ENCODE results near the gene MRFAP1L1.
"Not testable (repeated sequence)": the region's sequence is repeated elsewhere in the genome, so short reads cannot be mapped to it uniquely, and the experiment has no call there.

Gene MRFAP1L1

DNA sequence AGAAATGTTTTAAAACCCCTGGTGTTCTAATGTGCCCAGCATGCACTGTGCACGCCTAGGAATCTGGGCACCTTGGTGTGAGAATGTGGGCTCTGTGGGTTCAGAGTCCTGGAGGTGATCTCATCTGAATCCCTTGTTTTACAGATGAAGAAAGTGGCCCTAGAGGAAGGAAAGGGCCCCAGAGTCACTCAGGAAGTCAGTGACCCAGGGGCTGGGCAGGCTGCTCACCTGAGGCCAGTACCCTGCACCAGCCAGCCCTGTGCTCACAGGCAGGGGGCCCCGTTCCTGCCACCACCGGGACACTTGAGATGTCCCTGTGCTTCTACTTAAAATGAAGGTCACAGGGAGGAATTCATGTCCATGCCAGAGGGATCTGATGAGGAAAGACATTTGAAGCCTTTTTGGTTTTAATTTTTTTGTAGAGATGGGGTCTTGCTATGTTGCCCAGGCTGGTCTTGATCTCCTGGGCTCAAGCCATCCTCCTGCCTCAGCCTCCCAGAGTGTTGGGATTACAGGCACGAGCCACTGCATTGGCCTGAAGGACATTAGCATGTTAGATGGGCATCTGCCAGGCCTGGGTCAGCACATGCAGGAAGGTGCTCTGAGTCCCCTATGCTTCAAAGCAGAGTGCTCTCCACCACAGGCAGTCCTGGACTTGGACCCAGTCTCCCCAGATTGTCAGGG, 23.4 kb downstream of the MRFAP1L1 start:
- no peak for DNase-seq

GRCh38 chr4:6684656-6685055, 25.0 kb downstream of the MRFAP1L1 start:
- DNase-seq = no peak

DNA sequence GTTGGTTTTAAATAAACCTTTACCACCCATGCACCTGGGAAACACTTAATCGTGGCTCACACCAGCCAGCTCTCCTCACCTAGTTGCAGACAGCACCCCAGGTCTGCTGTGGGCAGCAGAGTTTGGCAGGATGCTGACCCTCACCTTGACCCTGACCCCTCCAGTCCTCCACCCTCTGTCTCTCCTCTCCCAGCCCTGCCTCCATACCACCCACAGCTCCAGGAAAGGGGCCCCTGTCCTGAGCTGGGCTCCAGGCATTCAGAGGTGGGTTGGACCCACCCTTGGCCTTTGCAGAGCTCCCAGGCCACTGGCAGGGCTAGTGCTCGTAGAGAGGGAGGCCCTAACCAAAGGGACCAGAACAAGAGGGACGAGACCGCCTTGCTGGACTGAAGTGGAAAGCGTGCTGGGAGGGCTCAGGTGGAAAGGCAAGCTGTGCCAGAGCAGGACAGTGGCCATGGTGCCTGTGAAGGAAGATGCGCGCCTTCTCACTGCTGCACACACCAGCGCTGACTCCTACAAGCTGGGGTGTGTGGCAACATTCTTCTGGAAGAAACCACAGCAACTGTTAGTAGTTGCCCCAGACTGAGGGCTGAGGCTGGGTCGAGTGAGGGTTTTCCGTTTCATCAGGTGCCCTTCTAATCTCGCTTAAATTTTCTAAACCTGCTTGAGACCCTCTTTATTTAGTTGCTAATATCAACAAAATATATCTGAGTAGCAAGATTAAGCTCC, 26.6 kb downstream of the MRFAP1L1 start:
- peak in 1 of 2 donors; percentile 29 for DNase-seq

GRCh38 chr4:6681191-6681590, 28.5 kb downstream of the MRFAP1L1 start:
- DNase-seq = no peak

DNA sequence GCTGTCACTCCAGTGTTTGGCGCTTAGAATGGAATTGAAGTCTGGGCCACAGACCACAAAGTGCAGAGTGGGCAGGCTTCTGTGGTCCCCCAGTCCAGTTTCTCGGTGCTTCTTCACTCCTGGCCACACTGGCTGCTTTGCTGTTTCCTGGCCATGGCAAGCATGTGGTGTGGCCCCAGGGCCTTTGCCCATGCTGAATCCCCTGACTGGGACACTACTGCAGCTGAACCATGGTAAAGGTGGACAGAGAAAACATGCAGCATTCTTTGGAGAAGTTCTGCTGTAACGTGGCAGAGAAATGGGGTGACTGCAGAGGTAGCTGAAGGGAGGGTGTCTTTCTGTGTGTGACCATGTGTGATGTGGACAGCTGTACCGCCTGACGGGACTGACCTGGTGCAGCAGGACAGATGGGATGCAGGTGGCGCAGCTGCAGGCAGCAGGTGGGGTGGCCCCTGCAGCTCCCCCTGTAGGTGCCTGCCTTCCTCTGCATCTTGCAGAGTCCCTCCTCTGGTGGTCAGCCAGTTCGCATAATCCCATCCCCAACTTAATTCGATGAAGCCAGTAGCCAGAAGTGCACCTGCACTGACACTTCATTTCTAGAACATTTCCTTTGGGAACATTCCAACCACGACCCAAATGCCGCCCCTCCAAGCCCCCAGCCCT, 29.2 kb downstream of the MRFAP1L1 start:
- DNase-seq = no peak

DNA sequence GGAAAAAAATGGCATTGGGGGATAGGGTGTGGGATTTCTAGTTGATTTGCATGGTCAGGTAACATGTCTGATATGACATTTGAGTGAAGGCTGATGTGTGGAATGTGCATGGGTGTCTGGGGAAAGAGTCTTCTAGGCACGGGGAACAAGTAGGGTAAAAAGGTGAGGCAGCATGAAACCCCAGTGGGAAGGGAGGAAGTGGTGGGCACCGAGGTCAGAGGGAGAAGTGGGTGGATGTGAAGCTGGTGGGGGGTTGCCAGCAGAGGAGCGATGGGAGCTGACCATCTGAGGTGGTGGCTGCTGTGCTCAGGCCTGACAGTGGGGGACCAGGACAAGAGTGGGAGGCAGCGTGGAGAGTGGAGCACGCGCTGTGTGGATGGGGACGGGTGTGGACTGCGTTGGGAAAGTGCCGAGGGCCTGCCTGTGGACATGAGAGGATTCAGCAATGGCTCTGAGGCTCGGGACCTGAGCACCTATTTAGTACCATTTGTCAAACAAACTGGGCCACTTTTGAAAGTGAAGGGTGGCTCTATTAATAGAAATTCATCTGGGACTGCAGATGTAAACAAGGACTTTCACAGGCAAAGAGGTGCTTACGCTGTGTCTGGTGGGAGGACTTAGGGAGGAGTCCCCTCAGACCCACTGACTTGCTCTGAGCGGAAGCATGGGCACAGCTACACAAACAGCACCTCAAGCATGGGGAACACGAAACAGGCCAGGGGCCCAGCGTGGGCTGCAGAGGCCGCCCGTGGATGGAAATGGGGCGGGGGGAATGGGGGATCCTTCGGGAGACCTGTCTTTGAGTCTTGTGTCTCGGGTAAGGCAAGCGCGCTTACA, 32.7 kb downstream of the MRFAP1L1 start:
- no peak for DNase-seq

DNA sequence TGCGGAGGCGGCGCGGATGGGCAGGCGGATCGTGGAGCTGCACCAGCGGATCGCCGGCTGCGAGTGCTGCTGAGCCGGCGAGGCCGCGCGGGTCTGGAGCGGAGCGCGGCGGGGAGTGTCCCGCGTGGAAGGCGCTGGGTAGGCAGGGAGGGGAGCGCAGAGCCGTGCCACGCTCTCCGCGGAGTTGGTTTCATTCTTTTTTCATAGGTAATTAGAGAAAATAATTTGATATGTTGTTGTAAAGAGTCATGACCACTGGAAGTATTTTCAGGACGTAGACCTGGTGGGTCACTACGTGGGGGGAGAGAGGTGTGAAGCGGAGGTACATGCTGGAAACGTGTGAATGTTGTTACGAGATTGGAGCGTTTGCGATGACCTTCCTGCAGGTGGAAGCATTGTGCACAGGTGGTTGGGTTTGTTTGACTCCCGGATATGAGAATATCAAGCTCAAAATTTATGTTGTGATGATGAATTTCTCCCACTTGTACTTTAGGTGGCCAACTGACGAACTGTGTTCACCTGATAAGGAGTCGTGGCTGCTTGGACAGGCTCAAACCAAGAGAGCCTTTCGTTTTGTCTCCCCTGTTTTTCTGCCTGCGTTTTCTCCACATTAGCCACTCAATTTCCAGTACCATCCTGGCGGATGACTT, 35.0 kb downstream of the MRFAP1L1 start:
- no peak for DNase-seq

- DNase-seq = peak; percentile 95 to 97
Observed at GRCh38 chr4:6673660-6674499, 35.8 kb downstream of the MRFAP1L1 start.

GRCh38 chr4:6673191-6673659, 36.4 kb downstream of the MRFAP1L1 start:
- DNase-seq = not testable (repeated sequence)

DNA sequence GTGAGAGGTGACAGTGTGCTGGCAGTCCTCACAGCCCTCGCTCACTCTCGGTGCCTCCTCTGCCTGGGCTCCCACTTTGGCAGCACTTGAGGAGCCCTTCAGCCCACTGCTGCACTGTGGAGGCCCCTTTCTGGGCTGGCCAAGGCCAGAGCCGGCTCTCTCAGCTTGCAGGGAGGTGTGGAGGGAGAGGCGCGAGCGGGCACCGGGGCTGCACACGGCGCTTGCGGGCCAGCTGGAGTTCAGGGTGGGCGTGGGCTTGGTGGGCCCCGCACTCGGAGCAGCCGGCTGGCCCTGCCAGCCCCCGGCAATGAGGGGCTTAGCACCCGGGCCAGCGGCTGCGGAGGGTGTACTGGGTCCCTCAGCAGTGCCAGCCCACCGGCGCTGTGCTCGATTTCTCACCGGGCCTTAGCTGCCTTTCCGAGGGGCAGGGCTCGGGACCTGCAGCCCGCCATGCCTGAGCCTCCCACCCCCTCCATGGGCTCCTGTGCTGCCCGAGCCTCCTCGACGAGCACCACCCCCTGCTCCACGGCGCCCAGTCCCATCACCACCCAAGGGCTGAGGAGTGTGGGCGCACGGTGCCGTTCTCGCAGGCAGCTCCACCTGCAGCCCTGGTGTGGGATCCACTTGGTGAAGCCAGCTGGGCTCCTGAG, 37.0 kb downstream of the MRFAP1L1 start:
- not testable (repeated sequence) for DNase-seq

DNA sequence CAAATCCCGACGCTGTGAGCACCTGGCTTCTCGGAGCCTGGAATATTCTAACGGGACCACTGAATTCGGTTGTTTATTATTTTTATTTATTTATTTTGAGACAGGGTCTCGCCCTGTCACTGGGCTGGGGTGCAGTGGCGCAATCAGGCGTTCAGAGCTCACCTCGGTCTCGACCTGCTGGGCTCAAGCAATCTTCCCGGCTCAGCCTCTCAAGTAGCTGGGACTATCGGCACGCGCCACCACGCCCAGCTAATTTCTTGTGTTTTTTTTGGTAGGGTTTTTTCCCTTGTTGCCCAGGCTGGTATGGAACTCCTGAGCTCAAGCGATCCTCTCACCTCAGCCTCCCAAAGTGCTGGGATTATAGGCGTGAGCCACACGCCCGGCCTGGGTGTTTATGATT, 37.5 kb downstream of the MRFAP1L1 start:
- DNase-seq = no peak

GRCh38 chr4:6671648-6672047, 38.0 kb downstream of the MRFAP1L1 start:
- no peak for DNase-seq

- no peak for DNase-seq
Observed at GRCh38 chr4:6668391-6668790, 41.3 kb downstream of the MRFAP1L1 start.

DNA sequence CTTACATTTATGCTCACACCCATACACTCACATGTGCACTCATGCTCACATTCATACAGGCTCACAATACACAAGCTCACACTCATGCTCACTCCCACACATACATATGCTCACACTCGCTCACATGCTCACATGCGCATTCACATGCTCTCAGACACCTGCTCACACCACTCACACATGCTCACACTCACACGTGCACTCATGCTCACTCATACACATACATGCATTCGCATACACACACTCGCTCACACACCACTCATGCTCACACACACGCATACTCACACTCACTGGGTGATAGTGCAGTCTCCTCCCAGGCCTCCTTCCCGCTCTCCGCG, 44.4 kb downstream of the MRFAP1L1 start:
- no peak for DNase-seq

DNA sequence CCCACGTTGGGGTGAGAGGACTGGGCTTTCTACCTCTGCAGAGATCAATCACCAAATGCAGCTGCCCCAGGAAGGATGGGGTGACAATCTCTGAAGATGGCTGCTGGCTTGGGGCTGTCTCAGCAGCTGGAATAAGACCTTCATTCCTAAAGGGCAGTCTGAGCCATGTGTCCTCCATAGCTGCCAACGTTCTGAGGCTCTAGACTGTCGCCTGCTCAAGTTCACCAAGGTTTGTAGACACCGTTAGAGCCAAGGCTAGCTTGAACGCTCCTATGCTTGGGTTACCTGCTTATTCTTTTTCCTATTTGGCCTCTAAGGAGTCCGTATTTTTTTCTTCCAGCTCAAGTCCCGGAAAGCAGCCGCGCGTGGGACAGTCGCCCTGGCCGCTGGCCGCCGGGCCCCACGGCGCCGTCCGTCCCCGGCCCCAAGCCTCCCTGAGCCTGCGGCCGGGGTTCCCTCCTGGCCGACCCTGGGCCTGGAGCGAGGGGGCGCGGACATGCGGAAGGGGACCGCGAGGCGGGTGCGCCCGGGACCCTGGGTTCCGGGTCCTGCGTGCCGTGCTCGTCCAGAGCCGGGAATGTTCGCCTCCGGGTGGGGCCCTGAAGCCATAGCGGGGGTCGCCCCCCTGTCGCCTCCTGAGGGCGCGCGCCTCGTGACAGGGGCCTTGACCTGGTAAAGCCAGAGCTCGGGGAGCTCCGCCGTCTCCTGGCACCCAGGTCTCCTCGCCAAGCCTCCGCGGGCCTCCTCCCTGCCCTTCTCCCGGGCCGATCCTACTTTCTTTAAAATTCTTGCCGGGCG, 45.9 kb downstream of the MRFAP1L1 start:
- DNase-seq = no peak

DNA sequence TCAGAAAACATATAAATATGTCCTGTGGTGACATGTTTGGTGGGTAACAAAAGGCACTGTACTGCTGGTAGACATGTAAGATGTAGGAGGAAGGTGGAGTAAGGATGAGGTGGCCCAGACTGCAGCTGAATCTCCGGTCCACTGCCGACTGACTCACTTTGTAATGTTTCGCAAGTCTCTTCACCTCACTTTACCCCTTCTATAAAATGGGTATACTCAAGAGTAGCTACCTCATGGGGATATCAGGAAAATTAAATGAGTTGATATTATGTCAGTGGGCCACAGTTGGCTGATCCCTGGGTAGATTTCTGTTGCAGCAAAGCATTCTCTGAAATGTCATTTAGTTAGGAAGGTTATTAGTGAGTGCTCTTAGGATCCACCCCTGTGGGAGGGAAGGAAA, 47.1 kb downstream of the MRFAP1L1 start:
- no peak for DNase-seq

GRCh38 chr4:6660430-6660829, 49.2 kb downstream of the MRFAP1L1 start:
- no peak for DNase-seq

GRCh38 chr4:6659897-6660296, 49.8 kb downstream of the MRFAP1L1 start:
- DNase-seq = no peak

- peak; percentile 26 to 30 for DNase-seq
Observed at GRCh38 chr4:6658597-6659075, 51.0 kb downstream of the MRFAP1L1 start.

DNA sequence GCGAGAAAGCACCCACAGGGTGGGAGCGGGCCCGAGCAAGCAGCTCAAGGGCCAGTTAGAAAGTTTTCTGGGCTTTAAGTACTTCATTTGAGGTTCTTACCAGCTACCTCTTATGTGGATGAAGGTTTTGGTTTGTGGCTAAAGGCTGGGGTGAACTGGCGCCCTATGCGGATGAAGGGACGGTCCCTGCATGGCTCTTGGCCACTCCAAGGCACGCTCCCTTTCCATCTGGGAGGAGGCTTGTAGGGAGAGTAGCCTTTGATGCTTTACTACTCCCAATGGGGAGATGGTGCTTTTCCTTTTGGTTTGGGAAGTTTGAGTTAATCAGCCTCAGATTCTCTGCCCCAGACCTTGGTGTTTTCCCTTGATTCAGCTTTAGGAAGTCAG, 51.5 kb downstream of the MRFAP1L1 start:
- DNase-seq = no peak

Data from inflammatory macrophage (primary cell).